BJ (cell line): ENCODE results near the gene TCFL5. TPM values are rescaled to one million over a fixed set of nuclear protein-coding genes. Genes with fewer than 3 reads are reported as not detected.

Experiments used
- CTCF ChIA-PET: fragments of 350-600 bp; formaldehyde crosslinking; extraction: SDS; loops from one replicate; lab custom pipeline; 2021; ENCODE audit warnings: antibody characterized with exemption, inconsistent platforms; lab: Yijun Ruan, JAX
- POLR2A ChIA-PET: fragments of 300-600 bp; sonication (Branson Sonifier 250); formaldehyde crosslinking; extraction: SDS; loops from one replicate; lab custom pipeline; 2021; ENCODE audit warnings: antibody characterized with exemption; lab: Charles Lee
- DNase-seq: peaks from one replicate; pipeline ENCODE4 v3.0.0-alpha.2; 2011; ENCODE audit warnings: low read depth
- H3K27me3 ChIP-seq: 2 replicates; pipeline ENCODE4 v1.6.0; 2011; ENCODE audit warnings: low read length; ENCODE audit not compliant: control insufficient read depth, insufficient read depth
- H3K36me3 ChIP-seq: 2 replicates; pipeline ENCODE4 v1.5.1; 2011; ENCODE audit warnings: low read length; ENCODE audit not compliant: control insufficient read depth, insufficient read depth
- H3K4me3 ChIP-seq: 2 replicates; pipeline ENCODE4 v1.5.1; 2011; ENCODE audit warnings: low read depth, mild to moderate bottlenecking, control low read depth, low read length
- CTCF ChIP-seq: IDR thresholded peaks from 2 replicates; pipeline ENCODE4 v1.5.1; 2011; ENCODE audit warnings: low read depth, mild to moderate bottlenecking, control low read depth, inconsistent platforms, low read length, moderate library complexity; ENCODE audit not compliant: insufficient read depth
- polyA plus RNA-seq: library from polyadenylated mRNA; depleted of rRNA; stranded (reverse); fragments of >200 nt; gene quantifications from 2 replicates; pipeline ENCODE4 v1.2.3, GENCODE V29; 2011

Gene TCFL5
- polyA plus RNA-seq, 1 experiment: 8.5 TPM

GRCh38 chr20:62797671-62798532 lies 63.7 kb downstream of the TCFL5 start:
- ChIA-PET POLR2A (no interaction called here), CTCF (interaction anchor here (1.3 to 3.2 kb wide), 2 partner anchors 10 kb away, joined by 9 to 12 read pairs; no protein-coding TSS in a partner anchor)
- H3K36me3 ChIP-seq: peaks cover 22% of the 10 kb centered on the region
- H3K4me3 ChIP-seq: no peak overlapping the region; the same call in 1 of the 2 replicates
- H3K27me3 ChIP-seq: no peaks in the 10 kb centered on the region
- no peak for DNase-seq
- no peak for TF ChIP-seq CTCF

GRCh38 chr20:62796699-62797491 lies 64.7 kb downstream of the TCFL5 start:
- Histone ChIP-seq H3K4me3 (peak overlapping the region; percentile 67), H3K27me3 (no peaks in the 10 kb centered on the region), H3K36me3 (peaks cover 22% of the 10 kb centered on the region)
- TF ChIP-seq CTCF: no peak
- no peak for DNase-seq
- ChIA-PET CTCF (interaction anchor here (0.9 to 3.2 kb wide), 3 partner anchors 11 to 173 kb away, joined by 3 to 12 read pairs (median 4); no protein-coding TSS in a partner anchor), POLR2A (no interaction called here)

- H3K4me3 ChIP-seq: peak overlapping the region; percentile 63
- H3K36me3 ChIP-seq: peaks cover 15% of the 10 kb centered on the region
- ChIA-PET POLR2A (no interaction called here), CTCF (interaction anchor here (2.0 to 3.2 kb wide), 2 partner anchors 13 to 127 kb away, joined by 6 to 12 read pairs; no protein-coding TSS in a partner anchor)
- no peak for TF ChIP-seq CTCF
- DNase-seq: no peak
- no peaks in the 10 kb centered on the region for H3K27me3 ChIP-seq
Observed at GRCh38 chr20:62795023-62795761, 66.4 kb downstream of the TCFL5 start.

GRCh38 chr20:62794007-62794724 lies 67.5 kb downstream of the TCFL5 start:
- CTCF ChIA-PET: interaction anchor here (0.9 to 2.0 kb wide), 4 partner anchors 14 to 126 kb away, joined by 3 to 6 read pairs (median 5); no protein-coding TSS in a partner anchor

More at GRCh38 chr20:62794007-62794724, 67.5 kb downstream of the TCFL5 start:
- Histone ChIP-seq H3K27me3 (no peaks in the 10 kb centered on the region), H3K36me3 (peaks cover 9% of the 10 kb centered on the region), H3K4me3 (peak overlapping the region; percentile 63)
- TF ChIP-seq CTCF: no peak
- POLR2A ChIA-PET: interaction anchor here (0.6 to 0.7 kb wide), 5 partner anchors 9 to 747 kb away, joined by 3 to 9 read pairs (median 4); no protein-coding TSS in a partner anchor
- DNase-seq: peak; percentile 70
